Coronary artery (tissue), 2 donors: ENCODE data around the gene MMP3.

Experiments used
- DNase-seq: peaks from one replicate; pipeline ENCODE4 v3.0.0-alpha.2; 2017; ENCODE audit warnings: low spot score
- H3K27ac ChIP-seq, 2 donors: fragments of 200-600 bp; sonication (generic); one replicate each; pipeline ENCODE4 v1.5.1; 2016 to 2019
- H3K4me3 ChIP-seq: fragments of 200-600 bp; sonication (generic); 2 replicates; pipeline ENCODE4 v1.5.1; 2016; ENCODE audit warnings: mild to moderate bottlenecking, moderate library complexity
- TF ChIP-seq, protein P1 (sequence below): fragments of 200-600 bp; sonication (generic); IDR thresholded peaks from one replicate; pipeline ENCODE4 v1.5.1; 2019; ENCODE audit warnings: antibody characterized with exemption

Gene MMP3

GRCh38 chr11:102806296-102806695, 37.1 kb downstream of the MMP3 start:
- no peak for DNase-seq
- Histone ChIP-seq H3K4me3 (no peak overlapping the region), H3K27ac (no peak overlapping the region)
- TF ChIP-seq, protein P1, sequence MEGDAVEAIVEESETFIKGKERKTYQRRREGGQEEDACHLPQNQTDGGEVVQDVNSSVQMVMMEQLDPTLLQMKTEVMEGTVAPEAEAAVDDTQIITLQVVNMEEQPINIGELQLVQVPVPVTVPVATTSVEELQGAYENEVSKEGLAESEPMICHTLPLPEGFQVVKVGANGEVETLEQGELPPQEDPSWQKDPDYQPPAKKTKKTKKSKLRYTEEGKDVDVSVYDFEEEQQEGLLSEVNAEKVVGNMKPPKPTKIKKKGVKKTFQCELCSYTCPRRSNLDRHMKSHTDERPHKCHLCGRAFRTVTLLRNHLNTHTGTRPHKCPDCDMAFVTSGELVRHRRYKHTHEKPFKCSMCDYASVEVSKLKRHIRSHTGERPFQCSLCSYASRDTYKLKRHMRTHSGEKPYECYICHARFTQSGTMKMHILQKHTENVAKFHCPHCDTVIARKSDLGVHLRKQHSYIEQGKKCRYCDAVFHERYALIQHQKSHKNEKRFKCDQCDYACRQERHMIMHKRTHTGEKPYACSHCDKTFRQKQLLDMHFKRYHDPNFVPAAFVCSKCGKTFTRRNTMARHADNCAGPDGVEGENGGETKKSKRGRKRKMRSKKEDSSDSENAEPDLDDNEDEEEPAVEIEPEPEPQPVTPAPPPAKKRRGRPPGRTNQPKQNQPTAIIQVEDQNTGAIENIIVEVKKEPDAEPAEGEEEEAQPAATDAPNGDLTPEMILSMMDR: no peak

- TF ChIP-seq, protein P1: no peak
- DNase-seq: no peak
- no peak overlapping the region for H3K4me3 ChIP-seq
- no peak overlapping the region for H3K27ac ChIP-seq
Observed at GRCh38 chr11:102802341-102802740, 41.1 kb downstream of the MMP3 start.

- Histone ChIP-seq H3K4me3 (no peak overlapping the region), H3K27ac (no peak overlapping the region)
- no peak for DNase-seq
- TF ChIP-seq, protein P1: no peak
Observed at GRCh38 chr11:102800767-102801166, 42.6 kb downstream of the MMP3 start.

GRCh38 chr11:102799681-102800340, 43.6 kb downstream of the MMP3 start:
- Histone ChIP-seq H3K27ac (no peak overlapping the region), H3K4me3 (no peak overlapping the region)
- no peak for DNase-seq
- TF ChIP-seq, protein P1: no peak

- no peak for DNase-seq
- H3K27ac ChIP-seq: no peak within 1 kb of the TSS
- TF ChIP-seq, protein P1: no peak
- H3K4me3 ChIP-seq: no peak within 1 kb of the TSS
Observed at GRCh38 chr11:102798012-102798746, 45.2 kb downstream of the MMP3 start, which contains the start of gene MMP1. TSS of gene MMP1 (minus strand) at chr11:102798160. CDS start at chr11:102798092, 68 bp downstream.

GRCh38 chr11:102794382-102794781, 49.0 kb downstream of the MMP3 start:
- H3K27ac ChIP-seq: no peak overlapping the region
- no peak overlapping the region for H3K4me3 ChIP-seq
- DNase-seq: no peak
- TF ChIP-seq, protein P1: no peak
